Skeletal muscle satellite cell (primary cell): ENCODE measurements around the gene RNF32.

Experiments used
- H3K27me3 ChIP-seq: 2 replicates; pipeline ENCODE4 v1.7.0; 2013; ENCODE audit warnings: low read length; ENCODE audit not compliant: control insufficient read depth, insufficient read depth
- H3K36me3 ChIP-seq: 2 replicates; pipeline ENCODE4 v1.7.0; 2013; ENCODE audit warnings: mild to moderate bottlenecking, control low read depth, low read length; ENCODE audit not compliant: insufficient read depth
- H3K4me1 ChIP-seq: 2 replicates; pipeline ENCODE4 v1.7.0; 2013; ENCODE audit warnings: low read length; ENCODE audit not compliant: control insufficient read depth, insufficient read depth
- H3K4me2 ChIP-seq: 2 replicates; pipeline ENCODE4 v1.7.0; 2013; ENCODE audit warnings: mild to moderate bottlenecking, low read length
- H3K4me3 ChIP-seq: 2 replicates; pipeline ENCODE4 v1.7.0; 2013; ENCODE audit warnings: low read length
- H3K9ac ChIP-seq: 2 replicates; pipeline ENCODE4 v1.7.0; 2013; ENCODE audit warnings: mild to moderate bottlenecking, low read depth, low read length, moderate library complexity
- H3K9me3 ChIP-seq: replicated peaks from 2 replicates; pipeline ENCODE4 v1.7.0; 2013; ENCODE audit warnings: mild to moderate bottlenecking, control low read depth, low read length

The RNF32 gene

GRCh38 chr7:156666368-156667109 lies 26.0 kb downstream of the RNF32 start:
- no peak overlapping the region for H3K9ac ChIP-seq
- no peaks in the 10 kb centered on the region for H3K27me3 ChIP-seq
- H3K36me3 ChIP-seq, result no peaks in the 10 kb centered on the region
- no peaks in the 10 kb centered on the region for H3K4me1 ChIP-seq
- H3K4me3 ChIP-seq, result no peak overlapping the region
- no peak overlapping the region for H3K4me2 ChIP-seq
- no peaks in the 10 kb centered on the region for H3K9me3 ChIP-seq

- no peaks in the 10 kb centered on the region for H3K36me3 ChIP-seq
- no peaks in the 10 kb centered on the region for H3K4me1 ChIP-seq
- H3K9me3 ChIP-seq, result no peaks in the 10 kb centered on the region
- H3K4me3 ChIP-seq, result no peak overlapping the region
- no peak overlapping the region for H3K4me2 ChIP-seq
- H3K27me3 ChIP-seq, result no peaks in the 10 kb centered on the region
- no peak overlapping the region for H3K9ac ChIP-seq
These were observed 26.5 kb downstream of the RNF32 start for GRCh38 chr7:156667110-156667426.

- H3K9ac ChIP-seq, result no peak overlapping the region
- no peaks in the 10 kb centered on the region for H3K4me1 ChIP-seq
- no peaks in the 10 kb centered on the region for H3K9me3 ChIP-seq
- no peak overlapping the region for H3K4me2 ChIP-seq
- H3K4me3 ChIP-seq, result no peak overlapping the region
- H3K36me3 ChIP-seq, result no peaks in the 10 kb centered on the region
- no peaks in the 10 kb centered on the region for H3K27me3 ChIP-seq
These were observed 27.7 kb downstream of the RNF32 start for GRCh38 chr7:156668130-156668741.

- Histone ChIP-seq H3K4me2 (no peak overlapping the region), H3K27me3 (no peaks in the 10 kb centered on the region), H3K4me3 (no peak overlapping the region), H3K9ac (no peak overlapping the region), H3K9me3 (no peaks in the 10 kb centered on the region), H3K4me1 (no peaks in the 10 kb centered on the region), H3K36me3 (no peaks in the 10 kb centered on the region)
These were observed 28.7 kb downstream of the RNF32 start for GRCh38 chr7:156669035-156669828.

GRCh38 chr7:156673454-156673853 lies 32.9 kb downstream of the RNF32 start:
- Histone ChIP-seq H3K27me3 (no peaks in the 10 kb centered on the region), H3K9me3 (no peaks in the 10 kb centered on the region), H3K4me1 (no peaks in the 10 kb centered on the region), H3K4me2 (no peak overlapping the region), H3K4me3 (no peak overlapping the region), H3K36me3 (no peaks in the 10 kb centered on the region), H3K9ac (no peak overlapping the region)

- H3K4me3 ChIP-seq, result no peak overlapping the region
- no peak overlapping the region for H3K9ac ChIP-seq
- H3K4me1 ChIP-seq, result no peaks in the 10 kb centered on the region
- no peaks in the 10 kb centered on the region for H3K9me3 ChIP-seq
- peaks cover under 1% of the 10 kb centered on the region for H3K36me3 ChIP-seq
- H3K27me3 ChIP-seq, result no peaks in the 10 kb centered on the region
- H3K4me2 ChIP-seq, result no peak overlapping the region
These were observed 33.3 kb downstream of the RNF32 start for GRCh38 chr7:156673902-156674301.

- H3K36me3 ChIP-seq, result peaks cover 8% of the 10 kb centered on the region
These were observed 35.1 kb downstream of the RNF32 start for GRCh38 chr7:156675721-156676120.

GRCh38 chr7:156676263-156676662 lies 35.7 kb downstream of the RNF32 start:
- no peaks in the 10 kb centered on the region for H3K9me3 ChIP-seq
- H3K36me3 ChIP-seq, result peaks cover 8% of the 10 kb centered on the region
- H3K4me3 ChIP-seq, result no peak overlapping the region
- H3K27me3 ChIP-seq, result no peaks in the 10 kb centered on the region
- no peaks in the 10 kb centered on the region for H3K4me1 ChIP-seq
- no peak overlapping the region for H3K4me2 ChIP-seq
- no peak overlapping the region for H3K9ac ChIP-seq

More at GRCh38 chr7:156675721-156676120, 35.1 kb downstream of the RNF32 start:
- H3K9me3 ChIP-seq, result no peaks in the 10 kb centered on the region
- H3K27me3 ChIP-seq, result no peaks in the 10 kb centered on the region
- H3K4me3 ChIP-seq, result no peak overlapping the region
- H3K4me1 ChIP-seq, result no peaks in the 10 kb centered on the region
- no peak overlapping the region for H3K9ac ChIP-seq
- no peak overlapping the region for H3K4me2 ChIP-seq

GRCh38 chr7:156677374-156678054 lies 36.9 kb downstream of the RNF32 start:
- Histone ChIP-seq H3K9ac (no peak overlapping the region), H3K4me2 (no peak overlapping the region), H3K36me3 (peaks cover 8% of the 10 kb centered on the region), H3K27me3 (no peaks in the 10 kb centered on the region), H3K4me1 (no peaks in the 10 kb centered on the region), H3K4me3 (no peak overlapping the region), H3K9me3 (no peaks in the 10 kb centered on the region)

GRCh38 chr7:156680281-156680680 lies 39.7 kb downstream of the RNF32 start:
- no peaks in the 10 kb centered on the region for H3K4me1 ChIP-seq
- peaks cover 8% of the 10 kb centered on the region for H3K36me3 ChIP-seq
- no peak overlapping the region for H3K4me3 ChIP-seq
- H3K9ac ChIP-seq, result no peak overlapping the region
- no peaks in the 10 kb centered on the region for H3K27me3 ChIP-seq
- no peaks in the 10 kb centered on the region for H3K9me3 ChIP-seq
- H3K4me2 ChIP-seq, result no peak overlapping the region

- Histone ChIP-seq H3K4me1 (no peaks in the 10 kb centered on the region), H3K4me3 (no peak overlapping the region), H3K9ac (no peak overlapping the region), H3K36me3 (peaks cover 8% of the 10 kb centered on the region), H3K27me3 (no peaks in the 10 kb centered on the region), H3K4me2 (no peak overlapping the region), H3K9me3 (no peaks in the 10 kb centered on the region)
These were observed 42.4 kb downstream of the RNF32 start for GRCh38 chr7:156682928-156683327.
